Neutrophil (primary cell): ENCODE data around the gene MYH15.

Experiments
- H3K27ac ChIP-seq: fragments of 200-600 bp; sonication (generic); 2 replicates; pipeline ENCODE4 v1.5.1; 2016; ENCODE audit warnings: mild to moderate bottlenecking, moderate library complexity
- H3K27me3 ChIP-seq: fragments of 200-600 bp; sonication (generic); 2 replicates; pipeline ENCODE4 v1.6.0; 2016; ENCODE audit warnings: mild to moderate bottlenecking
- H3K36me3 ChIP-seq: fragments of 200-600 bp; sonication (generic); 2 replicates; pipeline ENCODE4 v1.5.1; 2017
- H3K4me1 ChIP-seq, 2 experiments: fragments of 200-600 bp in 1 of 2; sonication (generic) in 1 of 2; 1 replicate in 1 of 2; 2 replicates in 1 of 2; pipeline versions ENCODE4 v1.5.1 to v1.6.1; 2013 to 2016; ENCODE audit warnings: low read depth in 1 of 2, low read length in 1 of 2, mild to moderate bottlenecking in 1 of 2, moderate library complexity in 1 of 2; ENCODE audit not compliant: control insufficient read depth in 1 of 2, insufficient read depth in 1 of 2
- H3K4me3 ChIP-seq, 2 experiments: fragments of 200-600 bp in 1 of 2; sonication (generic) in 1 of 2; 1 replicate in 1 of 2; 2 replicates in 1 of 2; pipeline ENCODE4 v1.5.1; 2013 to 2016; ENCODE audit warnings: low read depth in 1 of 2, low read length in 1 of 2, mild to moderate bottlenecking in 1 of 2, moderate library complexity in 1 of 2
- H3K9me3 ChIP-seq: fragments of 200-600 bp; sonication (generic); 2 replicates; pipeline ENCODE4 v1.5.1; 2016
- TF ChIP-seq, protein P1 (sequence below): fragments of 200-600 bp; sonication (generic); IDR thresholded peaks from 2 replicates; pipeline ENCODE4 v1.5.1; 2016; ENCODE audit warnings: antibody characterized with exemption

Gene MYH15

DNA sequence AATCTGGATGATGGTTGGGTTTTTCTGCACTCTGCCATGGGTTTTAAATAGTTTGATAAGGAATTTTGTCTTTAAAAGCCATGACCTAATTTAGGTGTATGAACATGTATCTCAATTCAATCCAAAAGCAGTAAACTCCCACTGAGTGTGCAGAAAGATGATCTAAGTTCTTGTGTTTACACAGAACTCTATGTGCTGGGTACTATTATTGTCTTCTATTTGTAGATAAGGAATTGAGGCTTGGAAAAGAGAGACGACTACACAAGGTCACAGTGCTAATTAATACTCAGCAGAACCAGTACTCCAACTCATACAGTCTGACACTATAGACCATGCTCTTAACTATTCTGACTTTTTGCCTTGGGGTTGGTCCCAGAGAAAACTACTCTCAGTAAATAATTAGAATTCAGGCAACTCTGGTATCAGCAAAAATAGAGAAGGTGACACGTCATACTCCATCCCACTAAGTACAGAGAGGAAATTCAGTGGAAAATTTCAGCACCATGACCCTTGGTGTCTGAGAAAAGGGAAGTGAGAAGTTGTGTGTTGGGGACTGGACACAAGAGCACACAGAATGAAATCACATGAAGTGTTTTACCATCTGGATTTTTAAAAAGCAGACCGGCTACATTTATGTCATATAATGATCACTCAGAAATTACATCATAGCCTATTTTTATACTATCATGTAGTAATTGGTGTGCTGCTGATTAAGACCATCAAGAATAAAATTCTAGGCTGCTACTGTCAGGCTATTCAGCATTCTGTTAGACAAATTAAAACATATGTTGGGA is 18.3 kb upstream of the MYH15 start:
- Histone ChIP-seq H3K9me3 (no peaks in the 10 kb centered on the region), H3K36me3 (no peaks in the 10 kb centered on the region), H3K4me3 (no peak overlapping the region), H3K27ac (no peak overlapping the region), H3K4me1 (peaks cover 4 to 14% of the 10 kb centered on the region in 2 experiments), H3K27me3 (no peaks in the 10 kb centered on the region)
- TF ChIP-seq, protein P1, sequence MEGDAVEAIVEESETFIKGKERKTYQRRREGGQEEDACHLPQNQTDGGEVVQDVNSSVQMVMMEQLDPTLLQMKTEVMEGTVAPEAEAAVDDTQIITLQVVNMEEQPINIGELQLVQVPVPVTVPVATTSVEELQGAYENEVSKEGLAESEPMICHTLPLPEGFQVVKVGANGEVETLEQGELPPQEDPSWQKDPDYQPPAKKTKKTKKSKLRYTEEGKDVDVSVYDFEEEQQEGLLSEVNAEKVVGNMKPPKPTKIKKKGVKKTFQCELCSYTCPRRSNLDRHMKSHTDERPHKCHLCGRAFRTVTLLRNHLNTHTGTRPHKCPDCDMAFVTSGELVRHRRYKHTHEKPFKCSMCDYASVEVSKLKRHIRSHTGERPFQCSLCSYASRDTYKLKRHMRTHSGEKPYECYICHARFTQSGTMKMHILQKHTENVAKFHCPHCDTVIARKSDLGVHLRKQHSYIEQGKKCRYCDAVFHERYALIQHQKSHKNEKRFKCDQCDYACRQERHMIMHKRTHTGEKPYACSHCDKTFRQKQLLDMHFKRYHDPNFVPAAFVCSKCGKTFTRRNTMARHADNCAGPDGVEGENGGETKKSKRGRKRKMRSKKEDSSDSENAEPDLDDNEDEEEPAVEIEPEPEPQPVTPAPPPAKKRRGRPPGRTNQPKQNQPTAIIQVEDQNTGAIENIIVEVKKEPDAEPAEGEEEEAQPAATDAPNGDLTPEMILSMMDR: no peak

- Histone ChIP-seq H3K27ac (no peak overlapping the region), H3K4me3 (no peak overlapping the region), H3K4me1 (peaks cover 4 to 14% of the 10 kb centered on the region in 2 experiments), H3K36me3 (no peaks in the 10 kb centered on the region), H3K9me3 (no peaks in the 10 kb centered on the region), H3K27me3 (no peaks in the 10 kb centered on the region)
- TF ChIP-seq, protein P1: no peak
Measured at GRCh38 chr3:108527817-108528216, 17.4 kb upstream of the MYH15 start.

GRCh38 chr3:108527109-108527508 is 16.7 kb upstream of the MYH15 start:
- H3K4me1 ChIP-seq: peaks cover 4 to 14% of the 10 kb centered on the region in 2 experiments

DNA sequence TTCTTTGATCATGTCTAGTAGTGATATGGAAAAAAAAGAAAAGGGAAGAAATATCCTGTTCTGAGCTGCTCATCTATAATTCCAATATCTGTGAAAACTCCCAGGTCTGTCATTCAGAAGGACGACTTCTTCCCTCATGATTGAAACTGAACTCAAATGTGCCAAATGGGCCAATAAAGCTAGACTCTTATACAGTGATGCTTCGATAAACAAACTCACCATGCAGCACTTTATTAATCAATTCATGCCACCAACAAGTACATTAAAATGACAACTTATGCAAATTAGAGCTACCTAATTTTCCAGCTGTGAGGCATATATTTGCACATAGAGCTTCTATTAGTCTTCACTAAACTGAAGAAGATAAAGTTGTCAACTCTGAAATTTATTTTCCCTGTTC is 15.6 kb upstream of the MYH15 start:
- Histone ChIP-seq H3K4me1 (peaks cover 4 to 14% of the 10 kb centered on the region in 2 experiments), H3K4me3 (no peak overlapping the region), H3K9me3 (no peaks in the 10 kb centered on the region), H3K27me3 (no peaks in the 10 kb centered on the region), H3K27ac (no peak overlapping the region), H3K36me3 (no peaks in the 10 kb centered on the region)
- TF ChIP-seq, protein P1: no peak

More at GRCh38 chr3:108527109-108527508, 16.7 kb upstream of the MYH15 start:
- TF ChIP-seq, protein P1: no peak
- Histone ChIP-seq H3K9me3 (no peaks in the 10 kb centered on the region), H3K36me3 (no peaks in the 10 kb centered on the region), H3K27me3 (no peaks in the 10 kb centered on the region), H3K27ac (no peak overlapping the region), H3K4me3 (no peak overlapping the region)

GRCh38 chr3:108525256-108525655 is 14.9 kb upstream of the MYH15 start:
- Histone ChIP-seq H3K27me3 (no peaks in the 10 kb centered on the region), H3K4me1 (peaks cover 4 to 14% of the 10 kb centered on the region in 2 experiments), H3K27ac (no peak overlapping the region), H3K36me3 (no peaks in the 10 kb centered on the region), H3K9me3 (no peaks in the 10 kb centered on the region), H3K4me3 (no peak overlapping the region)
- TF ChIP-seq, protein P1: no peak
